HEK293 (cell line): ENCODE results near the gene SLC9C2.
"Not testable (repeated sequence)": the region's sequence is repeated elsewhere in the genome, so short reads cannot be mapped to it uniquely, and the experiment has no call there.

Source experiments
- CTCF ChIA-PET: fragments of 350-600 bp; formaldehyde crosslinking; extraction: SDS; loops from one replicate; lab custom pipeline; 2021; ENCODE audit warnings: antibody characterized with exemption; lab: Yijun Ruan, JAX
- POLR2A ChIA-PET: fragments of 300-600 bp; formaldehyde crosslinking; extraction: SDS; loops from one replicate; lab custom pipeline; 2020; ENCODE audit warnings: antibody characterized with exemption, inconsistent platforms; lab: Yijun Ruan, JAX
- H3K27ac ChIP-seq: fragments of 200-500 bp; sonication (Bioruptor generic); 2 replicates; pipeline ENCODE4 v1.5.1; 2014; ENCODE audit warnings: low read depth, low read length, control low read depth, inconsistent platforms; ENCODE audit errors: extremely low read depth
- H3K36me3 ChIP-seq, 2 experiments: fragments of 200-500 bp in 1 of 2; sonication (Bioruptor generic) in 1 of 2; 1 replicate in 1 of 2; 2 replicates in 1 of 2; pipeline ENCODE4 v1.5.1; 2014 to 2017; ENCODE audit warnings: inconsistent platforms in 2 of 2, low read length in 2 of 2; ENCODE audit not compliant: control insufficient read depth in 2 of 2, insufficient read depth in 1 of 2
- H3K4me1 ChIP-seq: fragments of 200-500 bp; sonication (Bioruptor generic); 2 replicates; pipeline ENCODE4 v1.5.1; 2014; ENCODE audit warnings: mild to moderate bottlenecking, low read length, inconsistent platforms; ENCODE audit not compliant: control insufficient read depth, insufficient read depth
- H3K4me3 ChIP-seq: 2 replicates; pipeline ENCODE4 v1.5.1; 2011; ENCODE audit warnings: low read depth, mild to moderate bottlenecking, control low read depth, low read length, moderate library complexity
- H3K9me3 ChIP-seq: fragments of 200-500 bp; sonication (Bioruptor generic); 2 replicates; pipeline ENCODE4 v1.5.1; 2014; ENCODE audit warnings: low read depth, low read length, inconsistent platforms; ENCODE audit not compliant: control insufficient read depth, insufficient read depth
- GFI1B ChIP-seq: fragments of 450-650 bp; formaldehyde crosslinking; IDR thresholded peaks from 2 replicates; pipeline ENCODE4 v1.5.1; 2016; ENCODE audit warnings: missing biosample characterization, missing genetic modification characterization
- GLIS1 ChIP-seq: fragments of 450-650 bp; formaldehyde crosslinking; IDR thresholded peaks from 2 replicates; pipeline ENCODE4 v1.5.1; 2016; ENCODE audit warnings: missing biosample characterization, missing genetic modification characterization
- KLF1 ChIP-seq: fragments of 450-650 bp; formaldehyde crosslinking; IDR thresholded peaks from 2 replicates; pipeline ENCODE4 v1.5.1; 2016; ENCODE audit warnings: missing biosample characterization, missing genetic modification characterization
- REPIN1 ChIP-seq: fragments of 450-650 bp; formaldehyde crosslinking; IDR thresholded peaks from 2 replicates; pipeline ENCODE4 v1.5.1; 2017; ENCODE audit warnings: missing biosample characterization, missing genetic modification characterization, low read depth
- WT1 ChIP-seq: fragments of 450-650 bp; formaldehyde crosslinking; IDR thresholded peaks from 2 replicates; pipeline ENCODE4 v1.5.1; 2016; ENCODE audit warnings: missing biosample characterization, missing genetic modification characterization
- ZBTB11 ChIP-seq: fragments of 450-650 bp; formaldehyde crosslinking; conservative IDR thresholded peaks from 2 replicates; pipeline ENCODE4 v1.5.1; 2016; ENCODE audit warnings: low read depth, missing biosample characterization, missing genetic modification characterization
- ZBTB6 ChIP-seq: fragments of 450-650 bp; formaldehyde crosslinking; IDR thresholded peaks from 2 replicates; pipeline ENCODE4 v1.5.1; 2017; ENCODE audit warnings: missing biosample characterization, missing genetic modification characterization
- ZNF112 ChIP-seq: fragments of 450-650 bp; formaldehyde crosslinking; IDR thresholded peaks from 2 replicates; pipeline ENCODE4 v1.5.0; 2017; ENCODE audit warnings: missing biosample characterization, missing genetic modification characterization
- ZNF140 ChIP-seq: fragments of 450-650 bp; formaldehyde crosslinking; IDR thresholded peaks from 2 replicates; pipeline ENCODE4 v1.5.1; 2016; ENCODE audit warnings: missing biosample characterization, missing genetic modification characterization
- ZNF239 ChIP-seq: fragments of 450-650 bp; formaldehyde crosslinking; IDR thresholded peaks from 2 replicates; pipeline ENCODE4 v1.5.1; 2016; ENCODE audit warnings: missing biosample characterization, missing genetic modification characterization
- ZNF280D ChIP-seq: fragments of 450-650 bp; formaldehyde crosslinking; IDR thresholded peaks from 2 replicates; pipeline ENCODE4 v1.5.1; 2016; ENCODE audit warnings: missing biosample characterization, missing genetic modification characterization
- ZNF335 ChIP-seq: fragments of 450-650 bp; formaldehyde crosslinking; conservative IDR thresholded peaks from 2 replicates; pipeline ENCODE4 v1.5.1; 2016; ENCODE audit warnings: missing biosample characterization, missing genetic modification characterization
- ZNF473 ChIP-seq: fragments of 450-650 bp; formaldehyde crosslinking; IDR thresholded peaks from 2 replicates; pipeline ENCODE4 v1.5.1; 2017; ENCODE audit warnings: missing biosample characterization, missing genetic modification characterization
- ZNF544 ChIP-seq: fragments of 450-650 bp; formaldehyde crosslinking; IDR thresholded peaks from 2 replicates; pipeline ENCODE4 v1.5.0; 2017; ENCODE audit warnings: missing biosample characterization, missing genetic modification characterization
- ZNF600 ChIP-seq: fragments of 450-650 bp; formaldehyde crosslinking; IDR thresholded peaks from 2 replicates; pipeline ENCODE4 v1.5.1; 2016; ENCODE audit warnings: missing biosample characterization, missing genetic modification characterization
- ZNF658 ChIP-seq: fragments of 450-650 bp; formaldehyde crosslinking; IDR thresholded peaks from 2 replicates; pipeline ENCODE4; 2016; ENCODE audit warnings: missing biosample characterization, missing genetic modification characterization
- ZNF670 ChIP-seq: fragments of 450-650 bp; formaldehyde crosslinking; IDR thresholded peaks from 2 replicates; pipeline ENCODE4 v1.5.1; 2016; ENCODE audit warnings: missing biosample characterization, missing genetic modification characterization, low read depth
- ZNF707 ChIP-seq: fragments of 450-650 bp; formaldehyde crosslinking; IDR thresholded peaks from 2 replicates; pipeline ENCODE4 v1.5.1; 2016; ENCODE audit warnings: missing biosample characterization, missing genetic modification characterization
- ZNF837 ChIP-seq: fragments of 450-650 bp; formaldehyde crosslinking; IDR thresholded peaks from 2 replicates; pipeline ENCODE4 v1.5.1; 2016; ENCODE audit warnings: missing biosample characterization, missing genetic modification characterization

SLC9C2 gene

GRCh38 chr1:173475564-173476196, 127.2 kb downstream of the SLC9C2 start (continued):
- TF ChIP-seq ZNF112 (tag by site-specific recombination) (no peak), ZNF544 (tag by site-specific recombination) (no peak), ZBTB6 (tag by site-specific recombination) (no peak), ZNF239 (tag by site-specific recombination) (no peak), ZNF707 (tag by site-specific recombination) (no peak), ZNF600 (peak; percentile 59), REPIN1 (tag by site-specific recombination) (no peak), ZNF140 (no peak), GFI1B (tag by site-specific recombination) (0 out of 2 replicates have a peak, but pooled peaks have one; percentile 8), ZNF658 (tag by site-specific recombination) (no peak), ZBTB11 (no peak), KLF1 (tag by site-specific recombination) (no peak), WT1 (tag by site-specific recombination) (peak; percentile 66), ZNF473 (no peak), ZNF837 (tag by site-specific recombination) (no peak), ZNF335 (peak; percentile 68), ZNF670 (no peak), ZNF280D (tag by site-specific recombination) (no peak)

- POLR2A ChIA-PET, H3K4me1 ChIP-seq, H3K4me3 ChIP-seq, H3K27ac ChIP-seq, H3K9me3 ChIP-seq: not testable (repeated sequence)
- H3K36me3 ChIP-seq, result peaks cover 0 to 15% of the 10 kb centered on the region in 2 experiments; a peak in 1 of 3 replicates
- CTCF ChIA-PET, result interaction anchor here (1.0 to 1.4 kb wide), 3 partner anchors 22 to 79 kb away, joined by 3 read pairs; no protein-coding TSS in a partner anchor
- TF ChIP-seq GLIS1, result 0 out of 2 replicates have a peak, but pooled peaks have one; percentile 5
Observed at GRCh38 chr1:173474780-173475421, 128.0 kb downstream of the SLC9C2 start.
